CD4-positive, alpha-beta memory T cell (primary cell): Measurements from ENCODE around the gene CFAP20. TPM values are rescaled to one million over a fixed set of nuclear protein-coding genes. Genes with fewer than 3 reads are reported as not detected.

Experiments
- CTCF ChIA-PET: fragments of 350-600 bp; sonication (Branson Sonifier 250); formaldehyde crosslinking; loops from one replicate; lab custom pipeline; 2021; ENCODE audit warnings: inconsistent platforms; ENCODE audit not compliant: partially characterized antibody; lab: Charles Lee
- POLR2A ChIA-PET: fragments of 350-600 bp; sonication (Branson Sonifier 250); formaldehyde crosslinking; loops from one replicate; lab custom pipeline; 2021; ENCODE audit not compliant: partially characterized antibody; lab: Charles Lee
- DNase-seq, 5 donors: peaks; one replicate each; pipeline versions ENCODE4 v3.0.0 to v3.0.0-alpha.2; 2020 to 2022; ENCODE audit warnings: mixed read lengths in 1 of 5
- H3K27ac ChIP-seq: one replicate; pipeline ENCODE4 v1.7.0; 2013; ENCODE audit warnings: low read depth, low read length
- H3K27me3 ChIP-seq: 2 replicates; pipeline ENCODE4 v1.7.0; 2013; ENCODE audit warnings: mild to moderate bottlenecking, low read length, moderate library complexity; ENCODE audit not compliant: insufficient read depth
- H3K36me3 ChIP-seq: 2 replicates; pipeline ENCODE4 v1.7.0; 2013; ENCODE audit warnings: mild to moderate bottlenecking, low read length, moderate library complexity; ENCODE audit not compliant: insufficient read depth
- H3K4me1 ChIP-seq: 2 replicates; pipeline ENCODE4 v1.7.0; 2013; ENCODE audit warnings: mild to moderate bottlenecking, low read length, moderate library complexity; ENCODE audit not compliant: insufficient read depth
- H3K4me3 ChIP-seq, 2 donors: one replicate each; pipeline ENCODE4 v1.7.0; 2013; ENCODE audit warnings: low read length in 2 of 2, mild to moderate bottlenecking in 1 of 2
- H3K9me3 ChIP-seq, 2 donors: one replicate each; pipeline ENCODE4 v1.7.0; 2013; ENCODE audit warnings: low read length in 2 of 2, control low read depth in 1 of 2; ENCODE audit not compliant: control insufficient read depth in 1 of 2
- H3K27ac Mint-ChIP-seq, 7 donors: one replicate each; pipeline ENCODE4 v1.8.0; 2020 to 2021; ENCODE audit warnings: mixed read lengths in 7 of 7, mild to moderate bottlenecking in 6 of 7, inconsistent platforms in 3 of 7, moderate library complexity in 3 of 7
- H3K27me3 Mint-ChIP-seq, 2 donors: one replicate each; pipeline ENCODE4 v1.8.0; 2020 to 2021; ENCODE audit warnings: mixed read lengths in 2 of 2
- H3K36me3 Mint-ChIP-seq, 2 donors: one replicate each; pipeline ENCODE4 v1.8.0; 2020 to 2021; ENCODE audit warnings: mixed read lengths in 2 of 2, inconsistent platforms in 1 of 2, mild to moderate bottlenecking in 1 of 2
- H3K4me1 Mint-ChIP-seq, 4 donors: one replicate each; pipeline ENCODE4 v1.8.0; 2020 to 2021; ENCODE audit warnings: mixed read lengths in 4 of 4, mild to moderate bottlenecking in 1 of 4
- H3K4me3 Mint-ChIP-seq, 8 donors: one replicate each; pipeline ENCODE4 v1.8.0; 2020 to 2021; ENCODE audit warnings: mixed read lengths in 8 of 8, mild to moderate bottlenecking in 7 of 8, moderate library complexity in 6 of 8, inconsistent platforms in 3 of 8
- H3K9me3 Mint-ChIP-seq, 8 donors: one replicate each; pipeline ENCODE4 v1.8.0; 2020 to 2021; ENCODE audit warnings: mixed read lengths in 8 of 8, mild to moderate bottlenecking in 5 of 8, inconsistent platforms in 3 of 8, moderate library complexity in 1 of 8
- intact Hi-C: fragments of 100-400 bp; cut with micrococcal nuclease; formaldehyde crosslinking; loops from one replicate; pipeline ENCODE4 v1.15.1; 2023
- polyA plus RNA-seq, 2 donors: library from polyadenylated mRNA; unstranded; fragments of 300-500 nt; fragmentation: Illumina TruSeq; gene quantifications; one replicate each; pipeline ENCODE4 v1.2.3, GENCODE V29; 2021
- total RNA-seq, 2 experiments: library from RNA; stranded (reverse); gene quantifications; one replicate each; pipeline ENCODE4 v1.2.3, GENCODE V29; 2021

CFAP20 gene
- total and polyA plus RNA-seq, 4 experiments from 2014 or later = 25.4 to 54.0 (median 31.0) TPM

- Histone ChIP-seq H3K27me3 (no peaks in the 10 kb centered on the region), H3K27ac (no peak overlapping the region), H3K4me3 (no peak overlapping the region), H3K4me1 (no peaks in the 10 kb centered on the region), H3K9me3 (no peaks in the 10 kb centered on the region), H3K36me3 (no peaks in the 10 kb centered on the region)
- H3K4me1 Mint-ChIP-seq = no peaks in the 10 kb centered on the region
- DNase-seq = no peak
- ChIA-PET POLR2A (no interaction called here), CTCF (no interaction called here)
- no peak overlapping the region for H3K27ac Mint-ChIP-seq
- no peaks in the 10 kb centered on the region for H3K27me3 Mint-ChIP-seq
- peaks cover 0 to 20% (median 4%) of the 10 kb centered on the region in 8 donors for H3K9me3 Mint-ChIP-seq
- intact Hi-C loops = no loop called here
- H3K4me3 Mint-ChIP-seq = no peak overlapping the region
- H3K36me3 Mint-ChIP-seq = peaks cover 31 to 36% of the 10 kb centered on the region in 2 donors
Observed at GRCh38 chr16:58138852-58139251, 9.7 kb upstream of the CFAP20 start.

GRCh38 chr16:58137581-58137980 is 8.4 kb upstream of the CFAP20 start:
- Histone ChIP-seq H3K9me3 (no peaks in the 10 kb centered on the region), H3K27ac (no peak overlapping the region), H3K27me3 (no peaks in the 10 kb centered on the region), H3K36me3 (no peaks in the 10 kb centered on the region), H3K4me3 (no peak overlapping the region), H3K4me1 (no peaks in the 10 kb centered on the region)
- Mint-ChIP-seq H3K4me3 (no peak overlapping the region), H3K27ac (peak overlapping the region in 1 of 7 donors; percentile 61), H3K9me3 (peaks cover 0 to 20% (median 4%) of the 10 kb centered on the region in 8 donors), H3K4me1 (no peaks in the 10 kb centered on the region), H3K36me3 (peaks cover 30 to 36% of the 10 kb centered on the region in 2 donors), H3K27me3 (no peaks in the 10 kb centered on the region)
- POLR2A ChIA-PET = no interaction called here
- DNase-seq = no peak
- CTCF ChIA-PET = interaction anchor here (1.1 kb wide), 2 partner anchors 11 to 237 kb away, joined by 3 read pairs; no protein-coding TSS in a partner anchor
- intact Hi-C loops = no loop called here

GRCh38 chr16:58128711-58129096 is 477 bp downstream of the CFAP20 start:
- POLR2A ChIA-PET = interaction anchor here (0.6 to 2.5 kb wide), 17 partner anchors 9 to 638 kb away, joined by 3 to 27 read pairs (median 4); partner anchors contain the start of genes GINS3, KATNB1, MMP15 and ZNF319

GRCh38 chr16:58128181-58128631 is 975 bp downstream of the CFAP20 start:
- no peaks in the 10 kb centered on the region for H3K27me3 ChIP-seq
- intact Hi-C loops = loop anchor here (2.0 to 5.0 kb wide), 4 partner anchors 229 to 886 kb away; partner anchors contain the start of gene GINS3
- ChIA-PET POLR2A (interaction anchor here (0.6 to 2.5 kb wide), 4 partner anchors 8 to 638 kb away, joined by 3 to 27 read pairs (median 6); partner anchors contain the start of genes KATNB1 and MMP15), CTCF (interaction anchor here (1.1 to 2.0 kb wide), 4 partner anchors 9 to 123 kb away, joined by 3 to 10 read pairs (median 4); no protein-coding TSS in a partner anchor)
- peak in 1 of 5 donors; percentile 10 for DNase-seq
- Mint-ChIP-seq H3K27me3 (no peaks in the 10 kb centered on the region), H3K36me3 (peaks cover 0 to 15% of the 10 kb centered on the region in 2 donors), H3K9me3 (no peaks in the 10 kb centered on the region), H3K27ac (peak overlapping the region; percentile 93 to 98 (median 97)), H3K4me3 (peak overlapping the region; percentile 91 to 96 (median 94)), H3K4me1 (peaks cover 44 to 59% (median 50%) of the 10 kb centered on the region in 4 donors)
- H3K4me3 ChIP-seq = peak overlapping the region; percentile 12 to 96
- H3K9me3 ChIP-seq = no peaks in the 10 kb centered on the region
- H3K4me1 ChIP-seq = peaks cover 46% of the 10 kb centered on the region
- no peaks in the 10 kb centered on the region for H3K36me3 ChIP-seq
- H3K27ac ChIP-seq = peak overlapping the region; percentile 82

More at GRCh38 chr16:58128711-58129096, 477 bp downstream of the CFAP20 start:
- Mint-ChIP-seq H3K36me3 (peaks cover 0 to 15% of the 10 kb centered on the region in 2 donors), H3K9me3 (no peaks in the 10 kb centered on the region), H3K4me1 (peaks cover 42 to 57% (median 48%) of the 10 kb centered on the region in 4 donors), H3K27me3 (no peaks in the 10 kb centered on the region), H3K4me3 (peak overlapping the region; percentile 91 to 96 (median 94)), H3K27ac (peak overlapping the region; percentile 93 to 98 (median 97))
- intact Hi-C loops = loop anchor here (1.0 to 5.0 kb wide), 9 partner anchors 70 to 886 kb away; partner anchors contain the start of genes CSNK2A2, GINS3, KATNB1 and MMP15
- Histone ChIP-seq H3K4me1 (peaks cover 45% of the 10 kb centered on the region), H3K36me3 (no peaks in the 10 kb centered on the region), H3K27me3 (no peaks in the 10 kb centered on the region), H3K4me3 (peak overlapping the region; percentile 64 to 96), H3K27ac (peak overlapping the region; percentile 82), H3K9me3 (no peaks in the 10 kb centered on the region)
- no peak for DNase-seq
- CTCF ChIA-PET = interaction anchor here (0.7 to 1.2 kb wide), 3 partner anchors 8 to 220 kb away, joined by 3 to 4 read pairs (median 3); no protein-coding TSS in a partner anchor

- Histone ChIP-seq H3K9me3 (no peaks in the 10 kb centered on the region), H3K36me3 (no peaks in the 10 kb centered on the region), H3K27me3 (no peaks in the 10 kb centered on the region), H3K4me3 (peak overlapping the region in 1 of 2 donors; percentile 96), H3K27ac (peak overlapping the region; percentile 82), H3K4me1 (peaks cover 49% of the 10 kb centered on the region)
- POLR2A ChIA-PET = interaction anchor here (1.1 to 2.5 kb wide), 2 partner anchors 103 to 392 kb away, joined by 3 to 27 read pairs; partner anchors contain the start of genes KATNB1 and MMP15
- peaks cover 0 to 15% of the 10 kb centered on the region in 2 donors for H3K36me3 Mint-ChIP-seq
- peak overlapping the region; percentile 93 to 98 (median 97) for H3K27ac Mint-ChIP-seq
- CTCF ChIA-PET = interaction anchor here (0.8 to 2.0 kb wide), 6 partner anchors 9 to 123 kb away, joined by 3 to 10 read pairs (median 4); no protein-coding TSS in a partner anchor
- peaks cover 45 to 62% (median 52%) of the 10 kb centered on the region in 4 donors for H3K4me1 Mint-ChIP-seq
- peak overlapping the region; percentile 91 to 96 (median 94) for H3K4me3 Mint-ChIP-seq
- H3K9me3 Mint-ChIP-seq = no peaks in the 10 kb centered on the region
- intact Hi-C loops = loop anchor here (2.0 to 5.0 kb wide), 4 partner anchors 229 to 885 kb away; partner anchors contain the start of gene GINS3
- H3K27me3 Mint-ChIP-seq = no peaks in the 10 kb centered on the region
- peak in 1 of 5 donors; percentile 8 for DNase-seq
Observed at GRCh38 chr16:58127634-58128033, 1.5 kb downstream of the CFAP20 start.

GRCh38 chr16:58127033-58127556 is 2.1 kb downstream of the CFAP20 start:
- ChIA-PET POLR2A (no interaction called here), CTCF (interaction anchor here (0.8 to 2.0 kb wide), 6 partner anchors 9 to 122 kb away, joined by 3 to 10 read pairs (median 4); no protein-coding TSS in a partner anchor)
- H3K4me3 ChIP-seq = peak overlapping the region in 1 of 2 donors; percentile 3
- H3K4me3 Mint-ChIP-seq = peak overlapping the region; percentile 91 to 96 (median 94)
- peak overlapping the region; percentile 82 for H3K27ac ChIP-seq
- H3K36me3 Mint-ChIP-seq = peaks cover 0 to 15% of the 10 kb centered on the region in 2 donors
- intact Hi-C loops = loop anchor here (5.0 kb wide), 2 partner anchors 370 to 885 kb away; no protein-coding TSS in a partner anchor
- peaks cover 53% of the 10 kb centered on the region for H3K4me1 ChIP-seq
- H3K27ac Mint-ChIP-seq = peak overlapping the region; percentile 93 to 98 (median 97)
- peak; percentile 63 to 82 (median 77) for DNase-seq
- H3K9me3 Mint-ChIP-seq = no peaks in the 10 kb centered on the region
- H3K9me3 ChIP-seq = no peaks in the 10 kb centered on the region
- H3K27me3 Mint-ChIP-seq = no peaks in the 10 kb centered on the region
- no peaks in the 10 kb centered on the region for H3K36me3 ChIP-seq
- H3K27me3 ChIP-seq = no peaks in the 10 kb centered on the region
- H3K4me1 Mint-ChIP-seq = peaks cover 47 to 68% (median 54%) of the 10 kb centered on the region in 4 donors
